Activated CD8-positive, alpha-beta T cell treated with anti-CD3 and anti-CD28 coated beads, Interleukin-2, amount 10 ng/mL, durations not matched to agents 7 days and 5 days (primary cell): ENCODE data around the gene LRRC74B. TPM values are rescaled to one million over a fixed set of nuclear protein-coding genes. Genes with fewer than 3 reads are reported as not detected.

Experiments used
- ATAC-seq: fragments of 150-1000 bp; cut with Tn5 transposase; one replicate; pipeline ENCODE4 v1.10.0; 2021; ENCODE audit warnings: moderate library complexity
- CTCF ChIA-PET: fragments of 350-600 bp; sonication (Branson Sonifier 250); formaldehyde crosslinking; loops from one replicate; lab custom pipeline; 2021; ENCODE audit warnings: antibody characterized with exemption; lab: Charles Lee
- POLR2A ChIA-PET: fragments of 350-600 bp; sonication (Branson Sonifier 250); formaldehyde crosslinking; loops from one replicate; lab custom pipeline; 2021; ENCODE audit warnings: antibody characterized with exemption; lab: Charles Lee
- DNase-seq: peaks from one replicate; pipeline ENCODE4 v3.0.0-alpha.2; 2020
- H3K27ac Mint-ChIP-seq: one replicate; pipeline ENCODE4 v1.8.0; 2021; ENCODE audit warnings: mild to moderate bottlenecking, mixed read lengths
- H3K27me3 Mint-ChIP-seq: one replicate; pipeline ENCODE4 v1.8.0; 2021; ENCODE audit warnings: low read depth, mixed read lengths
- H3K36me3 Mint-ChIP-seq: one replicate; pipeline ENCODE4 v1.8.0; 2021; ENCODE audit warnings: low read depth, mixed read lengths
- H3K4me1 Mint-ChIP-seq: one replicate; pipeline ENCODE4 v1.8.0; 2021; ENCODE audit warnings: low read depth, mixed read lengths
- H3K4me3 Mint-ChIP-seq: one replicate; pipeline ENCODE4 v1.8.0; 2021; ENCODE audit warnings: mild to moderate bottlenecking, mixed read lengths
- H3K9me3 Mint-ChIP-seq: one replicate; pipeline ENCODE4 v1.8.0; 2022; ENCODE audit warnings: mixed read lengths; ENCODE audit not compliant: insufficient read depth
- total RNA-seq, 2 experiments: library from RNA; stranded (reverse); gene quantifications; one replicate each; pipeline ENCODE4 v1.2.3, GENCODE V29; 2021

LRRC74B gene
- total RNA-seq, 2 experiments from 2014 or later: not detected

- H3K36me3 Mint-ChIP-seq: no peaks in the 10 kb centered on the region
- H3K9me3 Mint-ChIP-seq: no peaks in the 10 kb centered on the region
- peaks cover 27% of the 10 kb centered on the region for H3K27me3 Mint-ChIP-seq
- H3K4me3 Mint-ChIP-seq: no peak overlapping the region
- H3K27ac Mint-ChIP-seq: no peak overlapping the region
- ChIA-PET POLR2A (no interaction called here), CTCF (no interaction called here)
- DNase-seq (no peak), ATAC-seq (no peak)
- H3K4me1 Mint-ChIP-seq: peaks cover 16% of the 10 kb centered on the region
Measured at GRCh38 chr22:21028277-21029251, 17.2 kb upstream of the LRRC74B start.

- ATAC-seq: no peak
- H3K36me3 Mint-ChIP-seq: no peaks in the 10 kb centered on the region
- H3K4me1 Mint-ChIP-seq: peaks cover 18% of the 10 kb centered on the region
- peaks cover 33% of the 10 kb centered on the region for H3K27me3 Mint-ChIP-seq
- ChIA-PET POLR2A (no interaction called here), CTCF (no interaction called here)
- no peak for DNase-seq
- H3K27ac Mint-ChIP-seq: no peak overlapping the region
- H3K9me3 Mint-ChIP-seq: no peaks in the 10 kb centered on the region
- H3K4me3 Mint-ChIP-seq: no peak overlapping the region
Measured at GRCh38 chr22:21029486-21030025, 16.2 kb upstream of the LRRC74B start.

GRCh38 chr22:21030032-21030431 is 15.7 kb upstream of the LRRC74B start:
- Mint-ChIP-seq H3K9me3 (no peaks in the 10 kb centered on the region), H3K36me3 (no peaks in the 10 kb centered on the region), H3K4me3 (no peak overlapping the region), H3K27me3 (peaks cover 35% of the 10 kb centered on the region), H3K4me1 (peaks cover 16% of the 10 kb centered on the region), H3K27ac (no peak overlapping the region)
- ChIA-PET POLR2A (no interaction called here), CTCF (no interaction called here)
- no peak for DNase-seq
- ATAC-seq: no peak

- no peak overlapping the region for H3K27ac Mint-ChIP-seq
- H3K27me3 Mint-ChIP-seq: peaks cover 39% of the 10 kb centered on the region
- CTCF ChIA-PET: no interaction called here
- H3K4me3 Mint-ChIP-seq: no peak overlapping the region
- POLR2A ChIA-PET: no interaction called here
- no peaks in the 10 kb centered on the region for H3K9me3 Mint-ChIP-seq
- no peaks in the 10 kb centered on the region for H3K36me3 Mint-ChIP-seq
- DNase-seq: no peak
- ATAC-seq: no peak
- peaks cover 7% of the 10 kb centered on the region for H3K4me1 Mint-ChIP-seq
Measured at GRCh38 chr22:21030621-21031544, 14.9 kb upstream of the LRRC74B start.

DNA sequence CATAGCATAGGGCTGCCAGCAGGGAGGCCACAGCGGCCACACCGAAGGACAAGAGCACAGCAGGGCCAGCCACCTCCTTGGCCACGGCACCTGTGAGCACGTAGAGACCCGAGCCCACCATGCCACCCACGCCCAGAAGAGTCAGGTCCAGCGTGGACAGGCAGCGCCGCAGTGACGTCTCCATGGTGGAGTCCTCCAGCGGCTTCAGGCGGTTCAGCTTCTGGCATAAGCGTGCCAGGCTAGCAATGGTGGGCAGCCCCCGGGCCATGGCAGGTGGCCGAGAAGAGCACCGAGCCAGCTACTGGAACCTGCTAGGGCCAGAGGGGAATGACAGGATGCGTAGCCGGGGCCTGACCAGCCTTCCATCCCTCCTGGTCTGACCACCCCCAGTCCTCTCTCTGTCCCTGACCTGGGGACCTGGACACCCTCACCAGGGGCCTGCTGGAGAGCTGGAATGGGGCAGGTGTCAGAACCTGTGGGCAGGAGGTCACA is 14.2 kb upstream of the LRRC74B start:
- Mint-ChIP-seq H3K36me3 (no peaks in the 10 kb centered on the region), H3K27me3 (peaks cover 41% of the 10 kb centered on the region), H3K9me3 (no peaks in the 10 kb centered on the region), H3K4me3 (no peak overlapping the region), H3K4me1 (peaks cover 5% of the 10 kb centered on the region), H3K27ac (no peak overlapping the region)
- ATAC-seq: no peak
- ChIA-PET POLR2A (no interaction called here), CTCF (interaction anchor here (0.8 kb wide), 1 partner anchor 11 kb away, joined by 4 read pairs; no protein-coding TSS in a partner anchor)
- DNase-seq: no peak

DNA sequence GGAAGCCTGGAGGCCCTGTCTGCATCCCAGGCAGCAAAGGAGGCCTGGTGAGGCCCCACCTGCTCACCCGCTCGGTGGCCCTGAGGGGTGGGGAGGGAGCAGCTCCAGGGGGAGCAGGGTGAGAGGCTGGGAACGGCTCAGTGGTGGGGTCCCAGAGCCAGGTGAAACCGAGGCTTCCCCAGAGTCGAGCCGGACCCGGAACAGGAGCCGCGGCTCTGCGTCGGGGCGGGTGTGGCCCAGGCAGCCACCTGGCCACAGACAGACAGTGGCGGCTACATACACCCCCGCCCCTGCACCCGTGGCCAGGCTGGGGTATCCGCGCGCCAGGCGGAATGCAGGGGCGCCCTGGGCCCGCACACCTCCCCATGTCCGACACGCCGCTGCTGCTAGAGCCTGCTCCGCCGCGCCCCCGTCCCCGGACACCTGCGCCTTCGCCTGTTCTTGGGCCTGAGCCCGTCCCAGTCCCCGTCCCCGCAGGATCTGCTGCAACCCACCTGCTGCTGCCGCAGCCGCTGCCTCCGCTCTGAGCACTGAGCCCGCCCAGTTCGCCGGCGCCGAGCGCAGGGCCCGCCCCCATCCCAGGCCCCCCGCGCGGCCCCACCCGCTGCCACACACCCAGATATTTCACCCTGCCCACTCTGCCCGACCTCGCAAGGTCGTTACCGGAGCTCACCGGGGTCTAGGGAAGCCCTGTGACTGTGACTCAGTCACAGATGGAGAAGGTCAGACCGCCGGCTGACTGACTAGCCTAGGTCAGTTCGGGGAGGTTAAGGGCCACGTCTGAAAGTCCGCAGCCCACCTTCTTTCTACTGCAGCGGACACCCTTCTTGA is 13.5 kb upstream of the LRRC74B start, which contains the start of gene SLC7A4:
SLC7A4 (minus strand) TSS at position 525 of the 831 bp plus-strand sequence. CDS start 749 bp downstream, outside the sequence.
- Mint-ChIP-seq H3K27ac (no peak within 1 kb of the TSS), H3K4me3 (peak within 1 kb of the TSS; percentile 12), H3K9me3 (no peaks in the 10 kb centered on the region), H3K27me3 (peaks cover 41% of the 10 kb centered on the region), H3K4me1 (peaks cover 5% of the 10 kb centered on the region), H3K36me3 (no peaks in the 10 kb centered on the region)
- ChIA-PET POLR2A (no interaction called here), CTCF (interaction anchor here (0.8 kb wide), 1 partner anchor 11 kb away, joined by 4 read pairs; no protein-coding TSS in a partner anchor)
- DNase-seq (no peak), ATAC-seq (peak; percentile 59)

DNA sequence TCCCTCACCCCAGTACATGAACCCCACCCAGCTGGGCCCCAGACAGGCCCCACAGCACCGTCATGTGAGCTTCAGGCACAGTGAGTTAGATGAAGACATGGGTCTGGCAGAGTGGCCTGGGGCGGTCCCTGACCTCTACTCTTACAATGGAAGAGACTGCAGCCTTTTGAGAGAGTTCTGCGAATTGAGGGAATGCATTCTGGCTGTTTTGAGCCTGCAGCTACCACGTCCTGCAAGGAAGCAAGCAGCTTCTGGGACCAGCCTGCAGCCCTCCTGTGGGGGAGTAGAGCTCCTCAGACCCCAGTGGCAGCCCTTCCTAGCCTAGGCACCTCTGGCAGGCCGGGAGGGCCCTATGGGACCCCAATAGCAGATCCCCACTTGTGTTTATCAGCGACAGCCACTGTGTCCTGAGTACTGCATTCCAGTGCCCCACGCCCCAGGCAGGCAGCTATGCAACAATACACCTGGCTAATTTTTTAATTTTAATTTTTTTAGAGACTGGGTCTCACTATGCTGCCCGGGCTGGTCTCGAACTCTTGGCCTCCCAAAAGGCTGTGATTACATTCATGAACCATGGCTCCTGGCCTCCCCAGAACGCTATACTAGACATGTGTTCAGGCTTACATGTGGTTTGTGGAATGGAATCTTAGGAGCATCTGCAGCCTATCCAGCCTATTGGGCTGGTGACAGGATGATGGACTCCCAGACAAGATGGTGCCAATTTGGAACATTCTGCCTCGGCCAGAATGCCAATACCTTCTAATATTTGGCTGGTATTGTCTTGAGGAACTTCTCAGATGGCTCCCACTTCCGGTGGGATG is 12.7 kb upstream of the LRRC74B start:
- CTCF ChIA-PET: no interaction called here
- Mint-ChIP-seq H3K4me1 (peaks cover 5% of the 10 kb centered on the region), H3K27me3 (peaks cover 41% of the 10 kb centered on the region), H3K36me3 (no peaks in the 10 kb centered on the region), H3K27ac (no peak overlapping the region), H3K4me3 (no peak overlapping the region), H3K9me3 (no peaks in the 10 kb centered on the region)
- DNase-seq (no peak), ATAC-seq (no peak)
- POLR2A ChIA-PET: no interaction called here

GRCh38 chr22:21033895-21034294 is 11.9 kb upstream of the LRRC74B start:
- Mint-ChIP-seq H3K4me1 (peaks cover 5% of the 10 kb centered on the region), H3K27ac (no peak overlapping the region), H3K36me3 (no peaks in the 10 kb centered on the region), H3K27me3 (peaks cover 45% of the 10 kb centered on the region), H3K9me3 (no peaks in the 10 kb centered on the region), H3K4me3 (no peak overlapping the region)
- POLR2A ChIA-PET: no interaction called here
- CTCF ChIA-PET: no interaction called here
- ATAC-seq (no peak), DNase-seq (no peak)

DNA sequence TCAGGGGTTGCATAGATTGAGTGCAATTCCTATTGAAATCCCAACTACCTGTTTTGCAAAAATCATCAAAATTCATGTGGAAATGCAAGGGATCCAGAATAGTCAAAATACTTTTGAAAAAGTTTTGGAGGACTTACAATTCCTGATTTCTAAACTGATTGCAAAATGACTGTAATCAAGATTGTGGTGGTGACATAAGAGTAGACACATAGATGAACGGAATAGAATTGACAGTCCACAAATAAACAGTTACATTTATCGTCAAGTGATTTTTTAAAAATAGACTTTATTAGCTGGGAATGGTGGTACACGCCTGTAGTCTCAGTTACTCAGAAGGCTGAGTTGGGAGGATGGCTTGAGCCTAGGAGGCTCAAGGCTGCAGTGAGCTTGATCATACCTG is 10.8 kb upstream of the LRRC74B start:
- ChIA-PET CTCF (interaction anchor here (1.0 kb wide), 1 partner anchor 10 kb away, joined by 3 read pairs; no protein-coding TSS in a partner anchor), POLR2A (no interaction called here)
- DNase-seq (no peak), ATAC-seq (no peak)
- Mint-ChIP-seq H3K27ac (no peak overlapping the region), H3K9me3 (no peaks in the 10 kb centered on the region), H3K36me3 (no peaks in the 10 kb centered on the region), H3K4me1 (peaks cover 5% of the 10 kb centered on the region), H3K4me3 (no peak overlapping the region), H3K27me3 (peaks cover 39% of the 10 kb centered on the region)

- H3K36me3 Mint-ChIP-seq: no peaks in the 10 kb centered on the region
- ChIA-PET POLR2A (no interaction called here), CTCF (interaction anchor here (0.6 kb wide), 1 partner anchor 17 kb away, joined by 3 read pairs; no protein-coding TSS in a partner anchor)
- peaks cover 21% of the 10 kb centered on the region for H3K27me3 Mint-ChIP-seq
- no peak for ATAC-seq
- no peak for DNase-seq
- H3K4me3 Mint-ChIP-seq: no peak overlapping the region
- H3K9me3 Mint-ChIP-seq: no peaks in the 10 kb centered on the region
- H3K4me1 Mint-ChIP-seq: peaks cover 8% of the 10 kb centered on the region
- no peak overlapping the region for H3K27ac Mint-ChIP-seq
Measured at GRCh38 chr22:21038405-21038804, 7.3 kb upstream of the LRRC74B start.
